AG10803 (cell line): ENCODE results near the gene ARL13B.

Experiments used
- DNase-seq: peaks from one replicate; pipeline ENCODE4 v3.0.0; 2010; ENCODE audit warnings: low read depth
- H3K4me3 ChIP-seq: 2 replicates; pipeline ENCODE4 v1.5.1; 2011; ENCODE audit warnings: mild to moderate bottlenecking, low read length, control low read depth
- TF ChIP-seq, protein P1 (sequence below): conservative IDR thresholded peaks from 2 replicates; pipeline ENCODE4 v1.5.1; 2011; ENCODE audit warnings: mild to moderate bottlenecking, low read length, control low read depth, inconsistent platforms

ARL13B gene

DNA sequence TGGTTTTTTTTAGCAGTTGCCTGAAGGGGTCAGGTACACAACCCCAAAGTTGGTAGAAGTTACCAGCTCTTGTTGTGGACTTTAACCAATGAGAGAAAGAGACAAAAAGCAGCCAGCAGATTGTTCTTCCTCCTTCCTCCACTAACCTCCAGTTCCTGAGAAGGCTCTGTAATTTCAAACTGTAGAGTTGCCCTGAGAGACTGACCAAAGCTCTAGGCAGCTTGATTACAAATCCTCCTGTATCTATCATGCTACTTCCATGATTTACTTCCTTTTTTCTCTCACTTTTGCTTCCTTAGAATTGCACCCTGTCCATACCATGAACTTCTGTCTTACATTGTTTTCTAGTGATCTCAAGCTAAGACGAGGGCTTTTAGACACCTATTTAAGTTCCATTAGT lies 112.1 kb downstream of the ARL13B start:
- no peak for DNase-seq
- H3K4me3 ChIP-seq: no peak overlapping the region
- TF ChIP-seq, protein P1, sequence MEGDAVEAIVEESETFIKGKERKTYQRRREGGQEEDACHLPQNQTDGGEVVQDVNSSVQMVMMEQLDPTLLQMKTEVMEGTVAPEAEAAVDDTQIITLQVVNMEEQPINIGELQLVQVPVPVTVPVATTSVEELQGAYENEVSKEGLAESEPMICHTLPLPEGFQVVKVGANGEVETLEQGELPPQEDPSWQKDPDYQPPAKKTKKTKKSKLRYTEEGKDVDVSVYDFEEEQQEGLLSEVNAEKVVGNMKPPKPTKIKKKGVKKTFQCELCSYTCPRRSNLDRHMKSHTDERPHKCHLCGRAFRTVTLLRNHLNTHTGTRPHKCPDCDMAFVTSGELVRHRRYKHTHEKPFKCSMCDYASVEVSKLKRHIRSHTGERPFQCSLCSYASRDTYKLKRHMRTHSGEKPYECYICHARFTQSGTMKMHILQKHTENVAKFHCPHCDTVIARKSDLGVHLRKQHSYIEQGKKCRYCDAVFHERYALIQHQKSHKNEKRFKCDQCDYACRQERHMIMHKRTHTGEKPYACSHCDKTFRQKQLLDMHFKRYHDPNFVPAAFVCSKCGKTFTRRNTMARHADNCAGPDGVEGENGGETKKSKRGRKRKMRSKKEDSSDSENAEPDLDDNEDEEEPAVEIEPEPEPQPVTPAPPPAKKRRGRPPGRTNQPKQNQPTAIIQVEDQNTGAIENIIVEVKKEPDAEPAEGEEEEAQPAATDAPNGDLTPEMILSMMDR: no peak

DNA sequence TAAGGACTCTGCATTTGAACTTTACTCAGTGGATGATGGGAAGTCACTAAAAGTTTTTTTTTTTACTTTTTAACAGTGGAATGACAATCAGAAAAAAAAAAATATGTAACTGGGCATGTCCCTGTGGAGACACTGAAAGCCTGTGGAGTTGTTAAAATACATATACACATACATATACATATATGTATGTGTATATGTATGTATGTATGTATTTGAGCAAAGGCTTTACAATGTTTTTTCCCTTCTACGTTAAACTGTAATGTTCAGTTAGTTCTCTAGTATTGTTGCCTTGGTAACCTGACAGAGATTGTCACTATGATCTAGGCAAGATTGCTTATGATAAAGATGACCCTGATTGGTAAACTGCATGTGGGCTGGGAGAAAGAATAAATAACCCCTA lies 113.2 kb downstream of the ARL13B start:
- H3K4me3 ChIP-seq: no peak overlapping the region
- TF ChIP-seq, protein P1: no peak
- DNase-seq: no peak

DNA sequence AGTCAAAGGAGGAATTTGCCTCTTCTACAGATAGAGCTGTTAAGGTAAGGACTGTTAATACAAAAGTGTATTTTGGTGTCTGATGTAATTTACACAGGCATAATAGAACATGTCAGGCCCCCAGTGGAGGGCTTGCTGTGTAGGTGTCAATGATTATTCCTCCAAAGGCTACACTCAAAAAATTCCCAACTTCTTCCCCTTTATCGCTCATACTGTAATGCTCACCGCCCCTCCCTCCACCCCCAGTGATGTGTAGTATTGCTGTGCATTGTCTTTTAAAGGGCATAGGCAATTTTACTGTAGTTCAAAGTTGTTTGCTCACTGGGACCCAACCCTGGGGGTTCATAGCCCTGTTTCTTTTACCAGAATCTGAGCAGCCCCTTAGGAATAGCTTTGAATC lies 115.2 kb downstream of the ARL13B start:
- TF ChIP-seq, protein P1: no peak
- DNase-seq: no peak
- no peak overlapping the region for H3K4me3 ChIP-seq

DNA sequence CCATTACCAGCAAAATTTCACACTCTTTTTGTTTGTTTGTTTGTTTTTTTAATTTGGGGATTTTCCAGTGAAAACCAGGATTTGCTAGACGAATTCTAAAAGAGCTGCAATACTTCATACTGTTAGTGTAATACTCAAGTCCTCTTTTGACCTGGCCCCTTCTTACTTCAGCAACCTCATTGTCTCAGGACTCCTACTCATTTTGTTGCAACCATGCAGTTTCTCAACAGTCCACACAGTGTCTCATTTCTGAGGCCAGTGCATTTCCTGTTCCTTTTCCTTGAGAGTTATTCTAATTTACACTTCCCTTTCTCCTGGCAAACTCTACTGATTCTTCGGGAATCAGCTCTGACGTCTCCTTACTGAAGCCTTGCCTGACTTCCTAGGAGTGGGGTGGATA lies 118.5 kb downstream of the ARL13B start:
- H3K4me3 ChIP-seq: no peak overlapping the region
- peak; percentile 7 for DNase-seq
- TF ChIP-seq, protein P1: no peak

DNA sequence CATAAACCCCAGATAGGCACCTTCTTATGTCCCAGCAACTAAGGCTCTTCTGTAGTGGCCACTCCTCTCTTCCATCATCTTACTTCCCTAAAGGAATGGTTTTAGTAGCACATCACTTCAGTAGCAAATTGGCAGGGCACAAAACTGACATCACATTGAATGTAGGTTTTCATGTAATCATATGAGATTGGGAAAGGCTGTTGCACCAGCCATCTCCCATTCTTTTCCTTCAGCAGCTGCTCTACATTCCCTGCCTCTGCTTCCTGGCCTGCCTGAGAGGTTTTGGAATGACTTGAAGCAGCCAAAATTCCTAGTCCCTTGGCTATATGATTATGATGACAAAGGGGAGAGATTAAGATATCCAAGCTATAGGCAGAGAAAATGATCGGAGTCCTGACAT lies 119.4 kb downstream of the ARL13B start:
- TF ChIP-seq, protein P1: no peak
- no peak overlapping the region for H3K4me3 ChIP-seq
- peak; percentile 22 for DNase-seq

DNA sequence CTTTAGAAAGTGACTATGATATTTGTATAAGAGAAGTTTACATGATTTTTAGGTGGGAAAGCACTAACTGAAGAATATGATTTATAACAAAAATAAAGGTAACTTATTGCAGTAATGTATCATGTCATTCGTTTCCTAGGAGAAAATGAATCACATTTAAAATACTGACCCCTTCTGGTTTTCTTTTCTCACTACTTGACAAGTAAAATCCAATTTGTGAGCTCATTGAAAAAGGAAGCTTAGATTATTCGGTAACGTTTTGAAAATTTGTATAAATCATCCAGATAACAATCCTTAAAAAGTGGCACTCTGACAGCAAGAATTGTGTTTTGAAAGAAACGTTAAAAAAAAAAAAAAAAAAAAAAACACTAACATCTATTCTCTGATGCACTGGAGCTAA lies 121.9 kb downstream of the ARL13B start:
- H3K4me3 ChIP-seq: no peak overlapping the region
- DNase-seq: peak; percentile 3
- TF ChIP-seq, protein P1: 0 out of 2 replicates have a peak, but pooled peaks have one; percentile 12
